Measurements from ENCODE around the gene ELMO1.

DNA sequence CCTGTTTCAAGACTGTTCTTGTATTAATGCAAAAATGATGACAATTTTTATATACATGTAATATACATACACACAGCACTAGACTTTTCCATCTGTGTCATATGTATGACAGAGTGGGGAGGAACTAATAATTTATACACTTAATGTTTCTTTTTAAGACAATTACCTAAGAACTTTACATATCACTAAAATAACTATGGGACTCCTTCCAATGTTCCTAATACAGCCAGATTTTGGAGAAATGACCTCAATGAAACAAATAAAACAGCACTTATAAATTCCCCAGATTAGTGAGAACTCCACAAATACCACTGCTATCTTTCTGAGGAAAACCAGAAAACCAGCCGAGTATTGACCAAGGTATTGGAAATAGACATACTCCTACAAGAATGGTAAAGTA is 199.4 kb downstream of the ELMO1 start:
- TF ChIP-seq POLR2A (IDR thresholded peaks at IDR 0.05; ENCODE audit: low read length) (no peak), GATA1 (IDR thresholded peaks at IDR 0.05; ENCODE audit: low read depth, low read length) (no peak)
